Measurements from ENCODE around the gene SUGP2. TPM values are rescaled to one million over a fixed set of nuclear protein-coding genes. Genes with fewer than 3 reads are reported as not detected.

The SUGP2 gene
- total and polyA plus RNA-seq, 4 donors: 7.4 to 93.1 (median 61.1) TPM

- Histone ChIP-seq H3K27ac (ENCODE audit: low read depth in 1 of 2, low read length in 2 of 2) (peak overlapping the region in 1 of 2 donors; percentile 33), H3K36me3 (ENCODE audit: control insufficient read depth in 1 of 2, insufficient read depth in 2 of 2, low read length in 1 of 2) (no peaks in the 10 kb centered on the region), H3K27me3 (ENCODE audit: control insufficient read depth in 1 of 2, insufficient read depth in 2 of 2, low read length in 1 of 2) (no peaks in the 10 kb centered on the region), H3K9me3 (ENCODE audit: control insufficient read depth, low read length) (no peaks in the 10 kb centered on the region), H3K4me1 (ENCODE audit: control insufficient read depth in 1 of 2, insufficient read depth in 2 of 2, low read length in 2 of 2) (no peaks in the 10 kb centered on the region), H3K4me3 (ENCODE audit: low read length in 2 of 2) (no peak overlapping the region)
- DNase-seq (no peak), ATAC-seq (ENCODE audit: low FRiP score) (no peak)
- 86 to 90% methylated on average over 4 of the region's 4 CpGs for WGBS, 2 donors
- intact Hi-C loops (cut with DNase I): loop anchor here in 1 of 2 donors (5.0 kb wide), 2 partner anchors 75 to 130 kb away; partner anchors contain the start of genes BORCS8, RFXANK and TMEM161A
These were observed 29.3 kb upstream of the SUGP2 start for GRCh38 chr19:19062454-19063182.

GRCh38 chr19:19061506-19061905, 28.2 kb upstream of the SUGP2 start:
- H3K9me3 ChIP-seq (ENCODE audit: control insufficient read depth, low read length): no peaks in the 10 kb centered on the region
- 76 to 83% methylated on average over 8 of the region's 8 CpGs for WGBS, 2 donors
- no peaks in the 10 kb centered on the region for H3K27me3 ChIP-seq (ENCODE audit: control insufficient read depth in 1 of 2, insufficient read depth in 2 of 2, low read length in 1 of 2)
- H3K36me3 ChIP-seq (ENCODE audit: control insufficient read depth in 1 of 2, insufficient read depth in 2 of 2, low read length in 1 of 2): no peaks in the 10 kb centered on the region
- no peak overlapping the region for H3K27ac ChIP-seq (ENCODE audit: low read depth in 1 of 2, low read length in 2 of 2)
- no peaks in the 10 kb centered on the region for H3K4me1 ChIP-seq (ENCODE audit: control insufficient read depth in 1 of 2, insufficient read depth in 2 of 2, low read length in 2 of 2)
- intact Hi-C loops (cut with DNase I): loop anchor here in 1 of 2 donors (5.0 kb wide), 2 partner anchors 76 to 131 kb away; partner anchors contain the start of genes BORCS8, RFXANK and TMEM161A
- ATAC-seq (ENCODE audit: low FRiP score): no peak
- no peak overlapping the region for H3K4me3 ChIP-seq (ENCODE audit: low read length in 2 of 2)
- DNase-seq: no peak

GRCh38 chr19:19059837-19060611, 26.7 kb upstream of the SUGP2 start:
- Histone ChIP-seq H3K4me3 (ENCODE audit: low read length in 2 of 2) (no peak overlapping the region), H3K9me3 (ENCODE audit: control insufficient read depth, low read length) (no peaks in the 10 kb centered on the region), H3K27me3 (ENCODE audit: control insufficient read depth in 1 of 2, insufficient read depth in 2 of 2, low read length in 1 of 2) (no peaks in the 10 kb centered on the region), H3K27ac (ENCODE audit: low read depth in 1 of 2, low read length in 2 of 2) (no peak overlapping the region), H3K36me3 (ENCODE audit: control insufficient read depth in 1 of 2, insufficient read depth in 2 of 2, low read length in 1 of 2) (no peaks in the 10 kb centered on the region), H3K4me1 (ENCODE audit: control insufficient read depth in 1 of 2, insufficient read depth in 2 of 2, low read length in 2 of 2) (no peaks in the 10 kb centered on the region)
- intact Hi-C loops (cut with DNase I): loop anchor here in 1 of 2 donors (5.0 kb wide), 3 partner anchors 77 to 132 kb away; partner anchors contain the start of genes BORCS8, RFXANK and TMEM161A
- ATAC-seq (ENCODE audit: low FRiP score): no peak
- 81 to 83% methylated on average over 12 of the region's 12 CpGs for WGBS, 2 donors
- DNase-seq: no peak

GRCh38 chr19:19059018-19059836, 25.9 kb upstream of the SUGP2 start:
- H3K4me1 ChIP-seq (ENCODE audit: control insufficient read depth in 1 of 2, insufficient read depth in 2 of 2, low read length in 2 of 2): no peaks in the 10 kb centered on the region

GRCh38 chr19:19057720-19058119, 24.4 kb upstream of the SUGP2 start:
- 85 to 86% methylated on average over 7 of the region's 7 CpGs for WGBS, 2 donors
- Histone ChIP-seq H3K27me3 (ENCODE audit: control insufficient read depth in 1 of 2, insufficient read depth in 2 of 2, low read length in 1 of 2) (no peaks in the 10 kb centered on the region), H3K4me1 (ENCODE audit: control insufficient read depth in 1 of 2, insufficient read depth in 2 of 2, low read length in 2 of 2) (no peaks in the 10 kb centered on the region), H3K36me3 (ENCODE audit: control insufficient read depth in 1 of 2, insufficient read depth in 2 of 2, low read length in 1 of 2) (no peaks in the 10 kb centered on the region), H3K4me3 (ENCODE audit: low read length in 2 of 2) (no peak overlapping the region), H3K9me3 (ENCODE audit: control insufficient read depth, low read length) (no peaks in the 10 kb centered on the region), H3K27ac (ENCODE audit: low read depth in 1 of 2, low read length in 2 of 2) (no peak overlapping the region)
- intact Hi-C loops (cut with DNase I): loop anchor here in 1 of 2 donors (5.0 kb wide), 1 partner anchor 120 kb away; no protein-coding TSS in a partner anchor
- no peak for ATAC-seq (ENCODE audit: low FRiP score)
- no peak for DNase-seq

More at GRCh38 chr19:19059018-19059836, 25.9 kb upstream of the SUGP2 start:
- Histone ChIP-seq H3K36me3 (ENCODE audit: control insufficient read depth in 1 of 2, insufficient read depth in 2 of 2, low read length in 1 of 2) (no peaks in the 10 kb centered on the region), H3K27me3 (ENCODE audit: control insufficient read depth in 1 of 2, insufficient read depth in 2 of 2, low read length in 1 of 2) (no peaks in the 10 kb centered on the region), H3K9me3 (ENCODE audit: control insufficient read depth, low read length) (no peaks in the 10 kb centered on the region), H3K4me3 (ENCODE audit: low read length in 2 of 2) (no peak overlapping the region), H3K27ac (ENCODE audit: low read depth in 1 of 2, low read length in 2 of 2) (no peak overlapping the region)
- intact Hi-C loops (cut with DNase I): loop anchor here in 1 of 2 donors (5.0 kb wide), 1 partner anchor 118 kb away; no protein-coding TSS in a partner anchor
- WGBS, 2 donors: 82 to 88% methylated on average over 17 of the region's 17 CpGs
- DNase-seq (no peak), ATAC-seq (ENCODE audit: low FRiP score) (no peak)

- 90 to 91% methylated on average over 13 of the region's 13 CpGs for WGBS, 2 donors
- H3K9me3 ChIP-seq (ENCODE audit: control insufficient read depth, low read length): no peaks in the 10 kb centered on the region
- no peak overlapping the region for H3K4me3 ChIP-seq (ENCODE audit: low read length in 2 of 2)
- no peak overlapping the region for H3K27ac ChIP-seq (ENCODE audit: low read depth in 1 of 2, low read length in 2 of 2)
- no peaks in the 10 kb centered on the region for H3K36me3 ChIP-seq (ENCODE audit: control insufficient read depth in 1 of 2, insufficient read depth in 2 of 2, low read length in 1 of 2)
- no peaks in the 10 kb centered on the region for H3K27me3 ChIP-seq (ENCODE audit: control insufficient read depth in 1 of 2, insufficient read depth in 2 of 2, low read length in 1 of 2)
- intact Hi-C loops (cut with DNase I): loop anchor here in 1 of 2 donors (5.0 kb wide), 1 partner anchor 120 kb away; no protein-coding TSS in a partner anchor
- no peaks in the 10 kb centered on the region for H3K4me1 ChIP-seq (ENCODE audit: control insufficient read depth in 1 of 2, insufficient read depth in 2 of 2, low read length in 2 of 2)
- no peak for DNase-seq
- ATAC-seq (ENCODE audit: low FRiP score): no peak
These were observed 24.0 kb upstream of the SUGP2 start for GRCh38 chr19:19057317-19057716.

GRCh38 chr19:19056636-19057275, 23.4 kb upstream of the SUGP2 start:
- DNase-seq (no peak), ATAC-seq (ENCODE audit: low FRiP score) (no peak)
- Histone ChIP-seq H3K4me3 (ENCODE audit: low read length in 2 of 2) (no peak overlapping the region), H3K4me1 (ENCODE audit: control insufficient read depth in 1 of 2, insufficient read depth in 2 of 2, low read length in 2 of 2) (no peaks in the 10 kb centered on the region), H3K27me3 (ENCODE audit: control insufficient read depth in 1 of 2, insufficient read depth in 2 of 2, low read length in 1 of 2) (no peaks in the 10 kb centered on the region), H3K36me3 (ENCODE audit: control insufficient read depth in 1 of 2, insufficient read depth in 2 of 2, low read length in 1 of 2) (peaks cover 0 to under 1% of the 10 kb centered on the region in 2 donors), H3K27ac (ENCODE audit: low read depth in 1 of 2, low read length in 2 of 2) (no peak overlapping the region), H3K9me3 (ENCODE audit: control insufficient read depth, low read length) (no peaks in the 10 kb centered on the region)
- WGBS, 2 donors: 76 to 78% methylated on average over 9 of the region's 9 CpGs
- intact Hi-C loops (cut with DNase I): loop anchor here in 1 of 2 donors (5.0 kb wide), 1 partner anchor 121 kb away; no protein-coding TSS in a partner anchor
